GM19351 (cell line): ENCODE data around the gene CRIP1.

Experiments
- ATAC-seq: cut with Tn5 transposase; IDR thresholded peaks from one replicate; pipeline ENCODE4 v1.9.1; 2021; ENCODE audit warnings: mild to moderate bottlenecking, moderate library complexity; ENCODE audit not compliant: unreplicated experiment

CRIP1 gene

DNA sequence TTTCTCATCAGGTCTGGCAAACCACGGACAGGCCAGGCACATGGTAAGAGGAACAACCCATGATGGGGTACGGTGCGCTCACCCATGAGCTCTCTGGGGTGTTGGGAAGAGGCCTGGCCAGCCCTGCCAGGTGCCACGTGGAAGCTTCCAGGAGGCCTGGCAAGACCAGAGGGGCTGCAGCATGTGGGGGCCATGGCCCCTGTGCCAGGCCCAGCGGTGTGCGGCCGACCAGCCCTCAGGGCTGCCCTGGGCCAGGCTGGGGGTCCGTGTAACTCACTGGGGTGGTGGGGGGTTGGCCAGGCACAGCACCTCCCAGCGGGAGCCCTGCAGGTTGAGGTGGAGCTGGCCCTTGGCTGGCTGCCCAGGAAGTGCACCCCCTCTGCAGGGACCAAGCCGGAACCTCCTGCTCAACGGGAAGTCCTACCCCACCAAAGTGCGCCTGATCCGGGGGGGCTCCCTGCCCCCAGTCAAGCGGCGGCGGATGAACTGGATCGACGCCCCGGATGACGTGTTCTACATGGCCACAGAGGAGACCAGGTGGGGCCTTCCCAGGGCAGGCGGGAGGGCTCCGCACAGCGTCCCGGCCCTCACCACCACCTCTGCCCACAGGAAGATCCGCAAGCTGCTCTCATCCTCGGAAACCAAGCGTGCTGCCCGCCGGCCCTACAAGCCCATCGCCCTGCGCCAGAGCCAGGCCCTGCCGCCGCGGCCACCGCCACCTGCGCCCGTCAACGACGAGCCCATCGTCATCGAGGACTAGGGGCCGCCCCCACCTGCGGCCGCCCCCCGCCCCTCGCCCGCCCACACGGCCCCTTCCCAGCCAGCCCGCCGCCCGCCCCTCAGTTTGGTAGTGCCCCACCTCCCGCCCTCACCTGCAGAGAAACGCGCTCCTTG, 17.0 kb upstream of the CRIP1 start:
- no peak for ATAC-seq

DNA sequence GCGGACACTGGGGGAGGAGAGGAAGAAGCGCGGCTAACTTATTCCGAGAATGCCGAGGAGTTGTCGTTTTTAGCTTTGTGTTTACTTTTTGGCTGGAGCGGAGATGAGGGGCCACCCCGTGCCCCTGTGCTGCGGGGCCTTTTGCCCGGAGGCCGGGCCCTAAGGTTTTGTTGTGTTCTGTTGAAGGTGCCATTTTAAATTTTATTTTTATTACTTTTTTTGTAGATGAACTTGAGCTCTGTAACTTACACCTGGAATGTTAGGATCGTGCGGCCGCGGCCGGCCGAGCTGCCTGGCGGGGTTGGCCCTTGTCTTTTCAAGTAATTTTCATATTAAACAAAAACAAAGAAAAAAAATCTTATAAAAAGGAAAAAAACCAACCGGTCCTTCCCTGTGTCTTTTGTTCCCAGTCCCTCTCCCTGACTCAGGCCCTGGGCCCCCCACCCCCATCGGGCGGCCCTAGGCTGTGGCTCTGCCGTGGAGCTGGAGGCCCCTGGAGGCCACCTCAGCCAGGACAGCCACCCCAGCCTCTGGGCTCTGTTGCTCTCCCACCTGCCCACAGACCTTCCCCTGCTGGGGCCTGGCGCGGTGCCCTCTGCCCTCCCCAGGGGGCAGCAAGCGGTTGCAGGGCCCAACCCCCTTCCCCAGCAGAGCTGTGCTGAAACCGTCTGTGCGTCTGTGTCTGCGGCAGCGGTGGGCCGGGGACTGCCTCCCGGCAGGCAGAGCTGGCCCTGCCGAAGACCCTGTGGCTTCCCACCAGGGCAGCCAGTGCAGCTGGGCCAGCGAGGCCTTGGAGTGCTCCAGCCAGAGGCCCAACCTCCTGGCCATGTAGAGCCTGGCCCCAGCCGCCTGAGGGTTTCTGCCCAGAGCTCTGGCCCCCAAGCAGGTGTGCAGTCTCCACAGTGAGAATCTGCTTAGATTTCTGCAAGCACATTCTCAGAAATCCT, 16.1 kb upstream of the CRIP1 start:
- no peak for ATAC-seq

- no peak for ATAC-seq
Observed at GRCh38 chr14:105471297-105471821, 15.3 kb upstream of the CRIP1 start.

DNA sequence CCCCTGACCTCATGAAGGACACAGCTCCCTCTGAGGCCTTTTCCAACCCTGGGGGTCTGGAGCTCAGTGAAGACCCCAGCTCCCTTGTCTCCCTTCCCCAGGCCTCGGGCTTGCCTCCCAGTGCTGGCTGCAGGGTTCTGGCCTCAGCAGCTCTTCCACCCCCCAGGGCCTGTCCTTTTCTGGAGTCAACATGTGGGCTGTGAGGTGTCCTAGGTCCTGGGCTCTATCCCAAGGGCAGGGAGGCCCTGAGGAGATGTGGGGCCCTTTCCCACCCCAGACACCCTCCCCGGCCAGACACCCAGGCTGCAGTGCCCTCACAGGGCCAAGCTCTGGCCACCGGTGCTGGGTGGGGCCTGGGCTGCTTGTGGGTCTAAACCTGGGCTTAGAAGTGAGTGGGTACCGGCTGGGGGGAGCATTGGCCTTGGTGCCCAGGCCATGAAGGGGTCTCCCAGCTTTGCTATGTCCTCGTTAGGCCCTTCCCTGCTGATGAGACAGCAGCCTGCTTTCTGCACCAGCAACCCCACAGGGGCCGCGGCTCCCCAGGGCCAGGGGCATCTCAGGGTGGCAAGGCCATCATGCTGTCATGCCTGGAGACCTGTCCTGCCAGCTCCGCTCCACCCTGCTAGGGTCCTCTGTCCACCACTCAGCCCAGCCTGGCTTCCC, 14.7 kb upstream of the CRIP1 start:
- ATAC-seq: no peak

- ATAC-seq: no peak
Observed at GRCh38 chr14:105472486-105472991, 14.1 kb upstream of the CRIP1 start.

GRCh38 chr14:105473033-105473676, 13.5 kb upstream of the CRIP1 start:
- ATAC-seq: no peak

DNA sequence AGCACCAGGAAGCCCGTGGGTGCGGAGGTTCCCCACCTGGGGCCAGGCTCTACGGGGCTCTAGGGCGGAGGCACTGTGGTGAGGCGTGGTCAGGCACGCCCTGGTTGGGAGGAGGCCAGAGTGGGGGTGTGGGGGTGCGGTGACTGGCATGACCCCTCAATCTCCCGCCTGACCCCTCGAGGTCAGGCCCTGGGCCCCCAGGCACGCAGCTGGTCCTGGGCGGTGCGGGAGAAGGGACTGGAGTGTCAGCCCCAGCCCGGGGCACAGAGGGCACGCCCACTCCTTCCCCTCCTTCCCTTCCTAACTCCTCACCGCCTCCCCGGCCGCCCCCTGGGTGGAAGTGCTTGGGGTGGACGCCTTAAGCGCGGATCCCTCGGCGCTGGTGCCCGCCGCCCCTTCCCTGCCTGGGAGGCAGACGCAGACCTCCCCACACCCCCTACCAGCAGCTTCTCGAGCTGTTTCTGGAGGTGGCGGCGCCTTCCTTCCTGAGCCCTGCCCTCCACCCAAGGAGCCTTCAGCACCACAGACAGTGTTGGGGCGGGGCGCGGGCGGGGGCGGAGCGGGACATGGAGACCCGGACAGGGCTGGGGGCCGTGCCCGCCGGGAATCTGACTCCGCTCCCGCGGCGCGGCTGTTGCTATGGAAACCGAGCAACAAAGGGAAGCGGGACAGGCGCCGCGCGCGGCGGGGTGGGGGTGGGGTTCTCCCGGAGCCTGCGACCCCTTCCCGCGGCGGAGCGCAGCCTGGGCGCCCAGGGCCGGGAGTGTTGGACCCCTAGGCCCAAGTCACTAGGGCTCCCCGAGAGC, 12.8 kb upstream of the CRIP1 start:
- ATAC-seq: no peak

- no peak for ATAC-seq
Observed at GRCh38 chr14:105474483-105475268, 12.0 kb upstream of the CRIP1 start, which contains the start of gene CRIP2. Gene CRIP2, plus strand, starts transcription at chr14:105474821. Its CDS starts 42 bp downstream, at chr14:105474863.

DNA sequence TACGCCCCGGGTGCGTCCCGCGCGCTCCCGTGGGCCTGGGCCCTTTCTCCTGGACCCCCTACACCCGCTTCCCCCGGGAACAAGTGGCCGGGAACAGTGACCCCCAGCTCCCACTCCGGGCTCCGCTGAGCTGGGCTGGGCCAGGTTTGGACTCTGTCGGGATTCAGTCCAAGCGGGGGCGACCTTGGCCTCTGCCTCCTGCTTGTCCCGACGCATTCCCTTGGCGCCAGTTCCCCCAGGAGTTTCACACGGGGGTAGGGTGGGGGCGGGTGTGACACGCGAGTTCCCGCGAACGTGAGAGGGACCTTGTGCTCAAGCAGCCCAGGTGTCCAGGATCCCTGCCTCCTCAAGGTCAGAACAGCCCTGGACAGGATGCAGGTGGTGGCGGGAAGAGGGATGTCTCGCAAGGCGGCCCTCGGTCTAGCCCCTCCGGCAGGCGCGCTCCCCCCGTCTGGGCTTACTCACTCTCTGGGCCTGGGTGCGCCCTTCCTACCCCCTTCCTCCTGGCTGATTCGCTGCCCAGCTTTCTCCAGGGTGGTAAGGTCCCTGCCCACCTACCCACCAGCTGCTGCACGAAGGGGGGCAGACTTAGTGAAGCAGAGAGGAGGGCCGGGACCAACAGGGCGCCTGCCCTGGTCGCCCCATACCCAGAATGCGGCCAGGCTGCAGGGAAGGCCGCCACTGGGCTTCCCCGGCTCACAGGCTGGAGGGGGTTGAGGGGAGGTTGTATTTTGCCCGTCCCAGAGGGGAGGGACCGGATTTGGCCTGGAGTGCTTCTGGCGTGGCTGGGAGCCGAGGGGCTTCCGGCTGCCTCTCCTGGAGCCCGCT, 11.2 kb upstream of the CRIP1 start:
- no peak for ATAC-seq

GRCh38 chr14:105476097-105476830, 10.4 kb upstream of the CRIP1 start:
- ATAC-seq: no peak

DNA sequence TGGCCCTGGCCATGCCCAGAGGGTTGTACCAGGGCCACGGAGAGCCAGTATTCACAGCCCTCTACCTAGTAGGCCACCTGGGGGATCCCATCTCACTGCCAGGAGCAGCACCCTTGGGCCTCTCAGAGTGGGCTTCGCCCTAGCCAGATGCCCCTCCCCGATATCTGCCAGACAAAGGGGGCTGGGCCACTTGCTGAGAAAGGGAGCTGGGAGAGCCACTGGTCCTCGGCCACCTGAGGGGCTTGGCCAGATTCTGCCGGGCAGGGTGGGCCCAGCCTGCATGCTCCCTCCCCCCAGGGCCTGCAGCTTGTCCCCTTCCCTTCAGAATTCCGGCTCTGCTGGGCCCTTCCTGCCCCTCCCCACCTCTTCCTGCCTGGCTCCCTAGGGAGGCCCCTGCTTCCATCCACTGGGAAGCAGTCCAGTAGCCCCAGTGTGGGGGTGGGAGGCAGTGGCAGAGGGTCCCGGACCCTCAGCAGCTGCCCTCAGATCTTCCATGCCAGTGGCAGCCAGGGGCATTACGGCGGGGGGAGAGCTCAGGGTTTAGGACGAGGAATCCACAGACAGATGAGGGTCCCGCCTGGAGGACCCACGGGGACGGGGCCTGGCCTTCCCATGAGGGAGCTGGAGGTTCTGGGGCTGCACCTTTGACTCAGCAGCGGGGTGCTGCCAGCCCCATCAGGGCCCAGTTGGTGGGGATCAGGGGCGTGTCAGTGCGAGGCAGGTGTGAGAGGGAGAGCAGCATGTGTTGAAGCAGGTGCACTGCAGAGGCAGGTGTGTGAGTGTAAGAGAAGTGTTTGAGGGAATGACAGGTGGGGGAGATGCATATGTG, 9.6 kb upstream of the CRIP1 start:
- no peak for ATAC-seq

- no peak for ATAC-seq
Observed at GRCh38 chr14:105477660-105478397, 8.9 kb upstream of the CRIP1 start.

DNA sequence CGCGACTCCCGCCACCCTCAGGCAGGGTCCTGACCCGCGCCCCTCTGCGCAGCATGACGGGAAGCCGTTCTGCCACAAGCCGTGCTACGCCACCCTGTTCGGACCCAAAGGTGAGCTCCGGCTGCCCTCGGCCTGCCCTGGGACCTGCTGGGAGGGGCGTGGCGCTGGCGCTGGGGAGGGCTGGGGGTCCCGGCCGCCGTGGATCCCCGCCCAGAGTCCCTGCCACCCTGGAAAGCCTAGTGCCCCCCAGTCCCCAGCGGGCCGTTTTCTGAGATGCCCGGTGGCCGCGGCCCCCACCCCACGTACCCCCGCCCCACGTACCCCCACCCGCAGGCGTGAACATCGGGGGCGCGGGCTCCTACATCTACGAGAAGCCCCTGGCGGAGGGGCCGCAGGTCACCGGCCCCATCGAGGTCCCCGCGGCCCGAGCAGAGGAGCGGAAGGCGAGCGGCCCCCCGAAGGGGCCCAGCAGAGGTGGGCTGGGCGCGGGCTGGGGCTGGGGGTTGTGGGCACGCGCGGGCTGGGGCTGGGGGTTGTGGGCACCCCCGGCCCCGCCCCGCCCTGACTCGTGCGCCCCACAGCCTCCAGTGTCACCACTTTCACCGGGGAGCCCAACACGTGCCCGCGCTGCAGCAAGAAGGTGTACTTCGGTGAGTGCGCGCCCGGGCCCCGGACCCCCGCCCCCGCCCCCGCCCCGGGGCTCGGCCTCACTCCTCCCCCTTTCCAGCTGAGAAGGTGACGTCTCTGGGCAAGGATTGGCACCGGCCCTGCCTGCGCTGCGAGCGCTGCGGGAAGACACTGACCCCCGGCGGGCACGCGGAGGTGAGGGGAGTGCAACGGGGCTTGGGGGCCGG, 8.1 kb upstream of the CRIP1 start:
- no peak for ATAC-seq

DNA sequence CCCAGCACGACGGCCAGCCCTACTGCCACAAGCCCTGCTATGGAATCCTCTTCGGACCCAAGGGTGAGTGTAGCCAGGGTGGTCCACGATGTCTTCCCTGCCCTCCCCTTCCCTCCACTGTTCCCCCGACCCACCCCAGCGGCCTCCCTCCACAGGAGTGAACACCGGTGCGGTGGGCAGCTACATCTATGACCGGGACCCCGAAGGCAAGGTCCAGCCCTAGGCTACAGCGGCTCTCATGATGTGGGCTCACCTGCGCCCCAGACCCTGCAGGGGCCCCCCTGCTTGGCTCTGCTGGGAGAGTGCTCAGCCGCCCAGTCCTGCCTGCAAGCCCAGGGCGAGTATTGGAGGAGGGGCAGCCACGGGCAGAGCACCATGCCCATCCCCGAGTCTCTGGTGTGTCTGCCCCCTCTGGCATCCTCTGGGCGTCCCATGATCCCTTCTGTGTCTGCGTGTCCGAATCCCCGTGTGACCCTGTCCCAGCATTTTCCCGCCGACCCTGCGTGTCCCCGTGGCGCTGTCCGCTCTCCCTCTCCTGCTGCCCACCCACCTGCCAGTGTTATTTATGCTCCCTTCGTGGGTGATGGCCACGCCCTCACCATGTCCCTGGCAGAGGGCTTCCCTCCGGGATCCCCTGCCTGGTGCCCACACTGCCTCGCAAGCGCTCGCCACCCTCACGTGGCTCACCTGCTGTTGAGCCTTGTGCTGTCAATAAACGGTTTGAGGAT, 7.1 kb upstream of the CRIP1 start:
- ATAC-seq: no peak
